ENCODE measurements around the gene MIPEP.
"Not testable (repeated sequence)": the region's sequence is repeated elsewhere in the genome, so short reads cannot be mapped to it uniquely, and the experiment has no call there.

MIPEP gene

GRCh38 chr13:23770973-23771372 is 118.2 kb downstream of the MIPEP start:
- DNase-seq = no peak

- no peak for DNase-seq
Measured at GRCh38 chr13:23770428-23770827, 118.8 kb downstream of the MIPEP start.

- DNase-seq = no peak
Measured at GRCh38 chr13:23769401-23769800, 119.8 kb downstream of the MIPEP start.

DNA sequence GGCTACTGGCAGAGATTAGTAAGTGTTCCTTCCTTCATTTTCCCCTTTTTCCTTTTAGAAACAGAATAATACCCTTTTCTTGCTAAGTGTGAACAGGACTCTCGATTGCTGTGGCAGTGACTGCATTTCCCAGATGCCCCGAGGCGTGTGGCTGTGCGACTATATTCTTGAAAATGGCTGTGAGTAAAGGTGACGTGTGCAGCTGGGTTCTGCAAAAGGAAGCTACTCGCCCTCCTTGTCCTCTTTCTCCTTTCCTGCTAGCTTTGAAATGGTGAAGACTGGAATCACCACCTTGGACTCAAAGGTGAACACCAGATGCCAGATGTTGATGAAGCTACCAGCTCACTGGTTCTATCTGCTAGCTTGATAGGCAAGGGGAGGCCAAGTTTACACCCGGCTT is 121.4 kb downstream of the MIPEP start:
- no peak for DNase-seq

- no peak for DNase-seq
Measured at GRCh38 chr13:23766939-23767338, 122.3 kb downstream of the MIPEP start.

DNA sequence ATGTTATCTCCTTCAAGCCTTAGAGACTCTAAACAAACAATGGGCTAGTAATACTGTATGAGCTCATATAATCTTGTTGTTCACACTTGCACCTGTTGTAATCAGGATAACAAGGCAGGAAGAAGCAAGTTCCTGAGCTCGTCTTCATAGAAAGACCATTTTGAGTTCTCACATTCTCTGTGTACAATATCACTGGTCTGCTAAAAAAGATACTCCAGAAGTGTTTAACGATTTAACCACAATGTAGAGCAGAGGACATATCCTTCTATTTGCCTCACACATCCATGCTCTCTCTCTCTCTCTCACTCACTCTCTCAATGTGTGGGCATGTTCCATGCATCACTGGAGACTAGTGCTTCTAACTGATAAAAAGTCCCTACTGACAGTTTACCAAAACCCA is 122.9 kb downstream of the MIPEP start:
- no peak for DNase-seq

DNA sequence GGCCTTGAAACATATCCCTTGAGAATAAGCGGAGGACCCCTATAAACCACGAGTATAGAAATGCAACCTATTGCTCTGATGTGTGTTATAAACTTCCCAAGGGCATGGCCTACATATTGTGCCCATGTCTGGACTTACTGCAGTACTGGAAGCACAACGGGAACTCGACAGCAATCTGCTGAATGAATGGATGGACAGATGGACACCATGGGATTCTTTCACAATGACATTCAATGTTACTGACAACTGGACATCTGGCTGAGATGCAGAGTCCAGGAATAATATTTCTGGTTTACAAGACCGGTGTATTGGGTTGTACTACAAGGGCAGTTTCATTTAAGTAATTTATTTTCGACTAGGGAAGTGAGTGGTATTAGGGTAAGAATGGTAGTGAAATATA is 123.7 kb downstream of the MIPEP start:
- no peak for DNase-seq

DNA sequence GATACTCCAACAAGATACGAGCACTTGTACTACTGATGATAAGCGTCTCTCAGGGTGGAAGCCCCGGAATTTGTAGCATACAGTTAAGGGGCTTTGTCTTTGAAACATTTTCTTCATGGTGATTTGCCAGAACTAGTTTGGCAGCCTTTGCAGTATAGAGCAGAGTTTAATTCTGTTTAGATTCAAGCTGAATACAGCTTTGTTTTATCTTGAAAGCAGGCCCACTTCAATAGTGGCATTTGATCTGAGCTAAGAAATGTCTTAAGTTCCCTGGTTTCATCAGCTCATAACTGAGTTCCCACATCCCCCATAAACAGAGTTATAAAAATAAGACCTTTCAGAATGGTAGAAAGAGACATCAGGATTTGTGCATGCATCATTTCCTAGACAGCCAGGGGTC is 125.9 kb downstream of the MIPEP start:
- DNase-seq = no peak

DNA sequence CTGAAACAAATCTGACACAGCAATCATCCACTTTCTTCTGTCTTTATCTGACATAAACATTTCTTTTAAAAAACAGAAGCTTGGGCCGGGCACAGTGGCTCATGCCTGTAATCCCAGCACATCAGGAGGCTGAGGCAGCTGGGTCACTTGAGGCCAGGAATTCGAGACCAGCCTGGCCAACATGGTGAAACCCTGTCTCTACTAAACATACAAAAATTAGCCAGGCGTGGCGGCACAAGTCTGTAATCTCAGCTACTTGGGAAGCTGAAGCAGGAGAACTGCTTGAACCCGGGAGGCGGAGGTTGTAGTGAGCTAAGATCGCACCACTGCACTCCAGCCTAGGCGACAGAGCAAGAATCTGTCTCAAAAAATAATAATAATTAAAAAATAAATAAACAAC is 127.4 kb downstream of the MIPEP start:
- DNase-seq = not testable (repeated sequence)

DNA sequence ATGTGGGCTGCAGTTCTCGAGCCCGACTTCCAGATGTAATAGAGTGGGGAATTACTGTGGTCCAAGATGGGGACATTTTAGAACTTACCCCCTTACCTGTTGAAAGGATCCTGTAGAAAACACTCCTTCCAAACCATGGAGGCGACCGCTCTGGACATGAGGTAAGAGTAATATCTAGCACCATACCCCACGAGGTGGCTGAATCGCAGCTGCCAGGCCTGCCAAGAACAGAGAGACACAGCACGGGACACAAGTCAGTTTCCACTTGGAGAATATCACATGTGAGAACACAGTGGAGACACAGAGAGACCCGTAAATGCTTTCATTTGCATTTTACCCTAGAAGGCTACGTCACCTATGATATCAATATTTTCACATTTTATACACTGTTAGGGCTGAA is 129.2 kb downstream of the MIPEP start:
- no peak for DNase-seq

- no peak for DNase-seq
Measured at GRCh38 chr13:23758798-23759527, 130.2 kb downstream of the MIPEP start.

GRCh38 chr13:23754997-23755396 is 134.2 kb downstream of the MIPEP start:
- no peak for DNase-seq

DNA sequence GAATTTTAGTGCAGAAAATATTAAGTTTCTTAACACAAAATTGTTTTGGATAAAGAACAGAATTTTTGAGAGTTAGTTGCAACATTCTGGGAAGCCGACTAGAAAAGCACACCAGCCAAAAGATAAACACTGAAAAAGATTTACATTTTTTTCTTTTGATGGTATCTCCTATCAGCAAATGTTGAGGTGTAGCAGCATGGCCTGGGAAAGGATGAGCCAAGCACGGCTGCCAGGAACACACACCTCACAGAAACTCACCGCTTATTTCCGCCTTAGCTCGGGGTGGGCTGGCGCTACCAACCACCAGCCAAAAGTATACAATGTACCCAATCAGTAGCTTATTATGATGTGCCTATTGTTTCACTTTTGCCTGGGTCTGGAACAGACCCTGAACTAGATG is 134.7 kb downstream of the MIPEP start:
- peak; percentile 24 to 29 for DNase-seq

- no peak for DNase-seq
Measured at GRCh38 chr13:23753458-23753857, 135.7 kb downstream of the MIPEP start.

- DNase-seq = no peak
Measured at GRCh38 chr13:23752111-23753001, 136.8 kb downstream of the MIPEP start.

DNA sequence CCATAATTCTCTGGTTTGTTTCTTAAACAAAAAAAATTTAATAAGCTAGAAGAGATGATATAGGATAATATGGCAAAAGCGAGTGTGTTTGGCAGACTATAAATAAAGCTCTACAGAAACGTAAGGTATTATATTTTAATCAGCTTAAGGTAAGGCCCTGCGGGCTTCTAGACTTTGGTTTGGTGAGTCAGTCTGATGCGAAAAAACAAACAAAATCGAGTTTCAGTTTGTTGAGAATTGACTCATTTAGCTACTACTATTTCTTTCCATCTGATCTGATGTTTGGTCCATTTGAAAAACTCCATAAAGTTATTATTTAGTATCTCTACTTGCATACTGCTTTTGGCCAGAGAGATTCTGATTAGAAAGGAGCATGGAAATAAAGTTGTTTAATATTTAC is 138.0 kb downstream of the MIPEP start:
- DNase-seq = no peak

DNA sequence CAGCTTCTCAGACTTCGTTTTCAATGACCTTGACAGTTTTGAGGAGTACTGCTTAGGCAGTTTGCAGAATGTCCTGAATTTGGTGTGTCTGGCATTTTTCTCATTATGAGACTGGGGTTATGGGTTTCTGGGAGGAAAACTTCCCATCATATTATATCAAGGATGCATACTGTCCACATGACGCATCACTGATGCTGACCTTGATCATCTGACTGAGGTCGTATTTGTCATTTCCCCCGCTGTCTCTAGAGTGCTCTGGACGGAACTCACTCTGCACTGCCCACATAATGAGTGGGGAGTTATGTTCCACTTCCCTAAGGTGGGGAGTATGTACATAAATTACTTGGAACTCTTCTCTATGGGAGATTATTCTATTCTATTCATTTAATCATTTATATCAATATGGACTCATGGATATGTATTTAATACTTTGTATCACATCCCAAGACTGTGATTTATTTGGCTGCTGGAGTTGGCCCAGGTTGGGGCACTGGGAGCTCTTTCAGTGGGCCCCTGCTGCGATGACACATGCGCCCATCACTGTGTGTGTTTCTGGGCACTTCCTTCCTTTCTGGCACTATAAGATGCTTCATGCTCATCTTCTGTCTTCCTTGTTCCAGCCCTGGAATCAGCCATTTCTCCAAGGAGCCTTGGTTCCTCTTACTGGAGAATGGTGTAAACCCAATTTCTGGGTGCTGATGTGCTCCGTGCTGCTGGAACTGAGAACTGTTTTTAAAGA is 138.6 kb downstream of the MIPEP start:
- DNase-seq = no peak

DNA sequence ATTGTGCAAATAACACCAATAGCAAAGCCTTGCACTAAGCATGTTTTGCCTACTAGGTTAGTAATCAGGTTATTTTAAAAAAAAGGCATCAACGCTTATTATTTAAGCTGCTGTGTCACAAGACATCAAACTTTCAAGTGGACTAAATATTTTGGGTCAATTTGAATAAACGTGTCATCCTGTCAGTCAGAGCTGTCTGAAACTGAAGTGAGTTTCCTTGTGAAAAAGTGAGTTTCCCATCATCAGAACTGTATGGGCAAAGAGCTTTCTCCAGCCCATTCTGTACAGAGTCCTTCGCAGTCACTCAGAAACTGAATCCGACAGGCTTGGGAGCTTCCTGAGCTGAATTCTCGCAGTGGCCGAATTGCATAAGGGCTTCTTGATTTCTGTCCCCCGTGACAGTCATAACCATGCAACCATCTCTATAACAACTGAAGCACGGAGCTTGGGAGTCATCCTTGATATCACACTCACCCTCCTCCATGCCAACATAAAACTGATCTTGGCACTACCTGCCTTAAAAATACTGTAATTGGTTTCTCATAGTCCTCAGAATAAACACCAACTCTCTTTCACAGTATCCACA is 139.8 kb downstream of the MIPEP start:
- no peak for DNase-seq

GRCh38 chr13:23748109-23748990 is 140.8 kb downstream of the MIPEP start:
- no peak for DNase-seq

DNA sequence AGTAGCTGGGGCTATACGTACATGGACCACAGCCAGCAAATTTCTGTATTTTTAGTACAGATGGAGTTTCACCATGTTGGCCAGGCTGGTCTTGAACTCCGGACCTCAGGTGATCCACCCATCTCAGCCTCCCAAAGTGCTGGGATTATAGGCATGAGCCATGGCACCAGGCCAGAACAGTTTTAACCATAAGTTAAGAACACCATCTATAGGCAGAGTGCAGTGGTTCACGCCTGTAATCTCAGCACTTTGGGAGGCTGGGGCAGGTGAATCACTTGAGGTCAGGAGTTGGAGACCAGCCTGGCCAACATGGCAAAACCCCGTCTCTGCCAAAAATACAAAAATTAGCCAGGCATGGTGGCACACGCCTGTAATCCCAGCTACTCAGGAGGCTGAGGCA is 143.1 kb downstream of the MIPEP start:
- DNase-seq = not testable (repeated sequence)

GRCh38 chr13:23744315-23744714 is 144.9 kb downstream of the MIPEP start:
- DNase-seq = no peak

All from activated CD4-positive, alpha-beta T cell treated with anti-CD3 and anti-CD28 coated beads for 4 hours (primary cell).